OCI-LY1 (cell line): ENCODE data around the gene APC2.
A peak's percentile ranks its signal among the peaks of the same experiment; 100 is the strongest.

ENCODE experiments used
- H2AFZ ChIP-seq: fragments of 200-600 bp; sonication (generic), shearing (Covaris generic); 2 replicates; pipeline ENCODE4 v1.6.0; 2014; ENCODE audit warnings: antibody characterized with exemption, mild to moderate bottlenecking, low read length
- H3F3A ChIP-seq: fragments of 200-600 bp; sonication (generic), shearing (Covaris generic); 2 replicates; pipeline ENCODE4 v1.6.0; 2014; ENCODE audit warnings: mild to moderate bottlenecking, antibody characterized with exemption, low read length, moderate library complexity; ENCODE audit not compliant: insufficient read depth
- H3K27ac ChIP-seq: fragments of 200-600 bp; sonication (generic); 2 replicates; pipeline ENCODE4 v1.5.1; 2014; ENCODE audit warnings: low read length, mixed run types, mild to moderate bottlenecking, low read depth; ENCODE audit not compliant: poor library complexity, severe bottlenecking
- H3K27me3 ChIP-seq: fragments of 200-600 bp; sonication (generic); 2 replicates; pipeline ENCODE4 v1.6.0; 2014; ENCODE audit warnings: antibody characterized with exemption, mild to moderate bottlenecking, low read length, moderate library complexity; ENCODE audit not compliant: insufficient read depth
- H3K36me3 ChIP-seq: fragments of 200-600 bp; sonication (generic); 2 replicates; pipeline ENCODE4 v1.6.1; 2014; ENCODE audit warnings: mild to moderate bottlenecking, antibody characterized with exemption, low read length, moderate library complexity, mixed read lengths; ENCODE audit not compliant: insufficient read depth
- H3K4me1 ChIP-seq: fragments of 200-600 bp; sonication (generic); 2 replicates; pipeline ENCODE4 v1.5.1; 2014; ENCODE audit warnings: mild to moderate bottlenecking, low read length, moderate library complexity; ENCODE audit not compliant: insufficient read depth, severe bottlenecking
- H3K4me2 ChIP-seq: fragments of 200-600 bp; sonication (generic), shearing (Covaris generic); 2 replicates; pipeline ENCODE4 v1.6.1; 2014; ENCODE audit warnings: low read length
- H3K4me3 ChIP-seq: fragments of 200-600 bp; sonication (generic); 2 replicates; pipeline ENCODE4 v1.5.1; 2014; ENCODE audit warnings: low read length, low read depth, mild to moderate bottlenecking, mixed read lengths; ENCODE audit not compliant: poor library complexity, severe bottlenecking
- H3K79me2 ChIP-seq: fragments of 200-600 bp; shearing (Covaris generic); 2 replicates; pipeline ENCODE4 v1.6.1; 2016; ENCODE audit warnings: mixed run types, low read length, mixed read lengths; ENCODE audit not compliant: insufficient read depth
- H3K9ac ChIP-seq: fragments of 200-600 bp; sonication (generic), shearing (Covaris generic); 2 replicates; pipeline ENCODE4 v1.6.1; 2014; ENCODE audit warnings: mild to moderate bottlenecking, low read length, mixed read lengths
- H3K9me2 ChIP-seq: fragments of 200-600 bp; sonication (generic), shearing (Covaris generic); 2 replicates; pipeline ENCODE4 v1.6.1; 2014; ENCODE audit warnings: low read depth, mild to moderate bottlenecking, low read length, mixed read lengths
- H3K9me3 ChIP-seq: fragments of 200-600 bp; shearing (Covaris generic); 2 replicates; pipeline ENCODE4 v1.6.1; 2014; ENCODE audit warnings: low read length, mixed read lengths
- H4K20me1 ChIP-seq: fragments of 200-600 bp; sonication (generic), shearing (Covaris generic); 2 replicates; pipeline ENCODE4 v1.6.0; 2016; ENCODE audit warnings: mild to moderate bottlenecking, low read length; ENCODE audit not compliant: insufficient read depth
- EZH2 ChIP-seq: fragments of 200-600 bp; sonication (generic), shearing (Covaris generic); IDR thresholded peaks from 2 replicates; pipeline ENCODE4 v1.8.0; 2017; ENCODE audit warnings: borderline replicate concordance, mixed run types, mild to moderate bottlenecking, antibody characterized with exemption, low read length, moderate library complexity, mixed read lengths
- TF ChIP-seq, protein P1 (sequence below): fragments of 200-600 bp; sonication (generic), shearing (Covaris generic); IDR thresholded peaks from 2 replicates; pipeline ENCODE4 v1.5.1; 2017; ENCODE audit warnings: mild to moderate bottlenecking, antibody characterized with exemption, low read length, moderate library complexity, mixed read lengths

Gene APC2

GRCh38 chr19:1422943-1423342 lies 27.0 kb upstream of the APC2 start:
- no peak for TF ChIP-seq EZH2
- TF ChIP-seq, protein P1, sequence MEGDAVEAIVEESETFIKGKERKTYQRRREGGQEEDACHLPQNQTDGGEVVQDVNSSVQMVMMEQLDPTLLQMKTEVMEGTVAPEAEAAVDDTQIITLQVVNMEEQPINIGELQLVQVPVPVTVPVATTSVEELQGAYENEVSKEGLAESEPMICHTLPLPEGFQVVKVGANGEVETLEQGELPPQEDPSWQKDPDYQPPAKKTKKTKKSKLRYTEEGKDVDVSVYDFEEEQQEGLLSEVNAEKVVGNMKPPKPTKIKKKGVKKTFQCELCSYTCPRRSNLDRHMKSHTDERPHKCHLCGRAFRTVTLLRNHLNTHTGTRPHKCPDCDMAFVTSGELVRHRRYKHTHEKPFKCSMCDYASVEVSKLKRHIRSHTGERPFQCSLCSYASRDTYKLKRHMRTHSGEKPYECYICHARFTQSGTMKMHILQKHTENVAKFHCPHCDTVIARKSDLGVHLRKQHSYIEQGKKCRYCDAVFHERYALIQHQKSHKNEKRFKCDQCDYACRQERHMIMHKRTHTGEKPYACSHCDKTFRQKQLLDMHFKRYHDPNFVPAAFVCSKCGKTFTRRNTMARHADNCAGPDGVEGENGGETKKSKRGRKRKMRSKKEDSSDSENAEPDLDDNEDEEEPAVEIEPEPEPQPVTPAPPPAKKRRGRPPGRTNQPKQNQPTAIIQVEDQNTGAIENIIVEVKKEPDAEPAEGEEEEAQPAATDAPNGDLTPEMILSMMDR: peak; percentile 28; the same call in 1 of the 2 replicates
- Histone ChIP-seq H3K4me1 (no peaks in the 10 kb centered on the region), H2AFZ (no peak overlapping the region), H3K4me2 (no peak overlapping the region), H3K9me3 (no peaks in the 10 kb centered on the region), H4K20me1 (no peaks in the 10 kb centered on the region), H3K79me2 (peaks cover 11% of the 10 kb centered on the region), H3F3A (no peaks in the 10 kb centered on the region), H3K27ac (no peak overlapping the region), H3K4me3 (no peak overlapping the region), H3K36me3 (peaks cover 97% of the 10 kb centered on the region), H3K27me3 (no peaks in the 10 kb centered on the region), H3K9me2 (no peaks in the 10 kb centered on the region), H3K9ac (no peak overlapping the region)

- Histone ChIP-seq H3K79me2 (peaks cover 5% of the 10 kb centered on the region), H3K27ac (no peak overlapping the region), H2AFZ (no peak overlapping the region), H3K9me2 (no peaks in the 10 kb centered on the region), H3K9ac (no peak overlapping the region), H3K36me3 (peaks cover 97% of the 10 kb centered on the region), H4K20me1 (no peaks in the 10 kb centered on the region), H3K9me3 (no peaks in the 10 kb centered on the region), H3K4me2 (no peak overlapping the region), H3K4me1 (no peaks in the 10 kb centered on the region), H3K4me3 (no peak overlapping the region), H3F3A (no peaks in the 10 kb centered on the region), H3K27me3 (no peaks in the 10 kb centered on the region)
- TF ChIP-seq, protein P1: no peak
Measured at GRCh38 chr19:1423436-1424191, 26.3 kb upstream of the APC2 start.

DNA sequence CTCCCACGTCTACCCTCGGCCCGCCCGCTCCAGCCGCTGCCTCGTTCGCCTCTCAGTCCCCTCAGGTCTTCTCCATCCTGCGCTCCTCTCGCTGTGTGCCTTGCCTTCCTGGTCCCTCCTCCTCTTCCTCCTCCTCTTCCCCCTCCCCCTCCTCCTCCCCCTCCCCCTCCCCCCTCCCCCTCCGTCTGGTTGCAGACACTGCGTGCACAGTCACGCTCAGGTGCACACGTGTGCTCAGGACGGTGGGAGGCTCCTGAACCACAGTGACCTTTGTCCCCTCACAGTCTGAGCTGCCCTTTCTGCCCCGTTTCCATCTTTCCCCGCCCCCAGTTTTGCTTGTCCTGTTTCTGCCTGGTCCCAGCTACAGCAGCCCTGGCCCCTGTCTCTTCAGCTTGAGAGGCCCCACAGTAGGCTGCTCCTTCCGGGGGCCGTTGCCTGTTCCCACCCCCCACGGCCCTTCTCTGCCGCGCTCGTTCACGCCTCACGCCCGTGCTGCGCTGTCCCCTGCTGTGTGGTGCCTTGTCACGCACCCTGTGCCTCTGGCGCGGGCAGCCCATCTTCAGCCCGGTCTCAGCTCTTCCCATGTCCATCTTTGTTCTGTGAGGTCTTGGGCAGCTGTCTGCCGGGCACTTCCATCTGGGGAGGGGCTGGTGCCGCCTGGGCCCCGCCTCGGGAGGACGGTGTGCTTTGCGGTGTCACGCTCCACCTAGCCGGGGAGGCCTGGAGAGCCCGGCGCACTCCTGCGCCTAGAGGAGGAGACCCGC lies 25.5 kb upstream of the APC2 start:
- Histone ChIP-seq H3K4me2 (no peak overlapping the region), H3K79me2 (no peaks in the 10 kb centered on the region), H3K9me2 (no peaks in the 10 kb centered on the region), H3F3A (no peaks in the 10 kb centered on the region), H3K27ac (no peak overlapping the region), H2AFZ (no peak overlapping the region), H3K36me3 (peaks cover 97% of the 10 kb centered on the region), H3K4me3 (no peak overlapping the region), H3K4me1 (no peaks in the 10 kb centered on the region), H4K20me1 (no peaks in the 10 kb centered on the region), H3K27me3 (no peaks in the 10 kb centered on the region), H3K9me3 (no peaks in the 10 kb centered on the region), H3K9ac (no peak overlapping the region)
- TF ChIP-seq, protein P1: no peak
- TF ChIP-seq EZH2: no peak
